Measurements from ENCODE around the gene PTGER1. TPM values are rescaled to one million over a fixed set of nuclear protein-coding genes. Genes with fewer than 3 reads are reported as not detected.

The PTGER1 gene
- total and polyA plus RNA-seq, 2 experiments from 2014 or later = 0.57 TPM; not detected in 1

DNA sequence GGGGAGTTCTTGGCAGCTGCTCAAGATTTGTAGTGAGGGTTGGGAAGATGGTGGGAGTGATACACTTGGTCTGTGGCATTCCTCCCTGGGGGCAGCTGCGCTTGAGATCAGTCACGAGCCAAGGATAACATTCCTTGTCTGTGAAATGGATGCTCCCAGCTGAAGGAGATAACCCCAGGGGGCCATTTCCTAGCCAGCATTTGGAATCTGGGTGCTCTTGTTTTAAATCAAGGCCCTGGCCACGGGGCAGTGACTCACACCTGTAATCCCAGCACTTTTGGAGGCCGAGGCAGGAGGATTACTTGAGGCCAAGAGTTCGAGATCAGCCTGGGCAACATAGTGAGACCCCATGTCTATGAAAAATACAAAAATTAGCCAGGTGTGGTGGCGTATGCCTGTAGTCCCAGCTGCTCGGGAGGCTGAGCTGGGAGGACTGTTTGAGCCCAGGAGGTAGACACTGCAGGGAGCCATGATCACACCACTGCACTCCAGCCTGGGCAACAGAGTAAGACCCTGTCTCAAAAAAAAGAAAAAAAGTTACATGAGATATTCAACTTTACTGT is 37.5 kb downstream of the PTGER1 start:
- H3K4me2 ChIP-seq = no peak overlapping the region
- no peak for TF ChIP-seq EZH2 (IDR thresholded peaks at IDR 0.05; ENCODE audit: low read depth, unreplicated experiment)
- no peak for TF ChIP-seq ZNF331 (CRISPR knock-in tag; IDR thresholded peaks at IDR 0.05; ENCODE audit: low read depth)
- TF ChIP-seq, protein P1, sequence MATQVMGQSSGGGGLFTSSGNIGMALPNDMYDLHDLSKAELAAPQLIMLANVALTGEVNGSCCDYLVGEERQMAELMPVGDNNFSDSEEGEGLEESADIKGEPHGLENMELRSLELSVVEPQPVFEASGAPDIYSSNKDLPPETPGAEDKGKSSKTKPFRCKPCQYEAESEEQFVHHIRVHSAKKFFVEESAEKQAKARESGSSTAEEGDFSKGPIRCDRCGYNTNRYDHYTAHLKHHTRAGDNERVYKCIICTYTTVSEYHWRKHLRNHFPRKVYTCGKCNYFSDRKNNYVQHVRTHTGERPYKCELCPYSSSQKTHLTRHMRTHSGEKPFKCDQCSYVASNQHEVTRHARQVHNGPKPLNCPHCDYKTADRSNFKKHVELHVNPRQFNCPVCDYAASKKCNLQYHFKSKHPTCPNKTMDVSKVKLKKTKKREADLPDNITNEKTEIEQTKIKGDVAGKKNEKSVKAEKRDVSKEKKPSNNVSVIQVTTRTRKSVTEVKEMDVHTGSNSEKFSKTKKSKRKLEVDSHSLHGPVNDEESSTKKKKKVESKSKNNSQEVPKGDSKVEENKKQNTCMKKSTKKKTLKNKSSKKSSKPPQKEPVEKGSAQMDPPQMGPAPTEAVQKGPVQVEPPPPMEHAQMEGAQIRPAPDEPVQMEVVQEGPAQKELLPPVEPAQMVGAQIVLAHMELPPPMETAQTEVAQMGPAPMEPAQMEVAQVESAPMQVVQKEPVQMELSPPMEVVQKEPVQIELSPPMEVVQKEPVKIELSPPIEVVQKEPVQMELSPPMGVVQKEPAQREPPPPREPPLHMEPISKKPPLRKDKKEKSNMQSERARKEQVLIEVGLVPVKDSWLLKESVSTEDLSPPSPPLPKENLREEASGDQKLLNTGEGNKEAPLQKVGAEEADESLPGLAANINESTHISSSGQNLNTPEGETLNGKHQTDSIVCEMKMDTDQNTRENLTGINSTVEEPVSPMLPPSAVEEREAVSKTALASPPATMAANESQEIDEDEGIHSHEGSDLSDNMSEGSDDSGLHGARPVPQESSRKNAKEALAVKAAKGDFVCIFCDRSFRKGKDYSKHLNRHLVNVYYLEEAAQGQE (IDR thresholded peaks at IDR 0.05; ENCODE audit: unreplicated experiment) = no peak
- no peak for TF ChIP-seq POLR2AphosphoS5 (IDR thresholded peaks at IDR 0.05; ENCODE audit: low read depth)
- no peak for TF ChIP-seq EZH2phosphoT487 (IDR thresholded peaks at IDR 0.05; ENCODE audit: unreplicated experiment)
- TF ChIP-seq NANOG (IDR thresholded peaks at IDR 0.05; ENCODE audit: borderline replicate concordance) = no peak
- TF ChIP-seq, protein P2, sequence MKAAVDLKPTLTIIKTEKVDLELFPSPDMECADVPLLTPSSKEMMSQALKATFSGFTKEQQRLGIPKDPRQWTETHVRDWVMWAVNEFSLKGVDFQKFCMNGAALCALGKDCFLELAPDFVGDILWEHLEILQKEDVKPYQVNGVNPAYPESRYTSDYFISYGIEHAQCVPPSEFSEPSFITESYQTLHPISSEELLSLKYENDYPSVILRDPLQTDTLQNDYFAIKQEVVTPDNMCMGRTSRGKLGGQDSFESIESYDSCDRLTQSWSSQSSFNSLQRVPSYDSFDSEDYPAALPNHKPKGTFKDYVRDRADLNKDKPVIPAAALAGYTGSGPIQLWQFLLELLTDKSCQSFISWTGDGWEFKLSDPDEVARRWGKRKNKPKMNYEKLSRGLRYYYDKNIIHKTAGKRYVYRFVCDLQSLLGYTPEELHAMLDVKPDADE (IDR thresholded peaks at IDR 0.05) = no peak
- no peak for TF ChIP-seq ZNF114 (CRISPR knock-in tag; IDR thresholded peaks at IDR 0.05)
- TF ChIP-seq, protein P3, sequence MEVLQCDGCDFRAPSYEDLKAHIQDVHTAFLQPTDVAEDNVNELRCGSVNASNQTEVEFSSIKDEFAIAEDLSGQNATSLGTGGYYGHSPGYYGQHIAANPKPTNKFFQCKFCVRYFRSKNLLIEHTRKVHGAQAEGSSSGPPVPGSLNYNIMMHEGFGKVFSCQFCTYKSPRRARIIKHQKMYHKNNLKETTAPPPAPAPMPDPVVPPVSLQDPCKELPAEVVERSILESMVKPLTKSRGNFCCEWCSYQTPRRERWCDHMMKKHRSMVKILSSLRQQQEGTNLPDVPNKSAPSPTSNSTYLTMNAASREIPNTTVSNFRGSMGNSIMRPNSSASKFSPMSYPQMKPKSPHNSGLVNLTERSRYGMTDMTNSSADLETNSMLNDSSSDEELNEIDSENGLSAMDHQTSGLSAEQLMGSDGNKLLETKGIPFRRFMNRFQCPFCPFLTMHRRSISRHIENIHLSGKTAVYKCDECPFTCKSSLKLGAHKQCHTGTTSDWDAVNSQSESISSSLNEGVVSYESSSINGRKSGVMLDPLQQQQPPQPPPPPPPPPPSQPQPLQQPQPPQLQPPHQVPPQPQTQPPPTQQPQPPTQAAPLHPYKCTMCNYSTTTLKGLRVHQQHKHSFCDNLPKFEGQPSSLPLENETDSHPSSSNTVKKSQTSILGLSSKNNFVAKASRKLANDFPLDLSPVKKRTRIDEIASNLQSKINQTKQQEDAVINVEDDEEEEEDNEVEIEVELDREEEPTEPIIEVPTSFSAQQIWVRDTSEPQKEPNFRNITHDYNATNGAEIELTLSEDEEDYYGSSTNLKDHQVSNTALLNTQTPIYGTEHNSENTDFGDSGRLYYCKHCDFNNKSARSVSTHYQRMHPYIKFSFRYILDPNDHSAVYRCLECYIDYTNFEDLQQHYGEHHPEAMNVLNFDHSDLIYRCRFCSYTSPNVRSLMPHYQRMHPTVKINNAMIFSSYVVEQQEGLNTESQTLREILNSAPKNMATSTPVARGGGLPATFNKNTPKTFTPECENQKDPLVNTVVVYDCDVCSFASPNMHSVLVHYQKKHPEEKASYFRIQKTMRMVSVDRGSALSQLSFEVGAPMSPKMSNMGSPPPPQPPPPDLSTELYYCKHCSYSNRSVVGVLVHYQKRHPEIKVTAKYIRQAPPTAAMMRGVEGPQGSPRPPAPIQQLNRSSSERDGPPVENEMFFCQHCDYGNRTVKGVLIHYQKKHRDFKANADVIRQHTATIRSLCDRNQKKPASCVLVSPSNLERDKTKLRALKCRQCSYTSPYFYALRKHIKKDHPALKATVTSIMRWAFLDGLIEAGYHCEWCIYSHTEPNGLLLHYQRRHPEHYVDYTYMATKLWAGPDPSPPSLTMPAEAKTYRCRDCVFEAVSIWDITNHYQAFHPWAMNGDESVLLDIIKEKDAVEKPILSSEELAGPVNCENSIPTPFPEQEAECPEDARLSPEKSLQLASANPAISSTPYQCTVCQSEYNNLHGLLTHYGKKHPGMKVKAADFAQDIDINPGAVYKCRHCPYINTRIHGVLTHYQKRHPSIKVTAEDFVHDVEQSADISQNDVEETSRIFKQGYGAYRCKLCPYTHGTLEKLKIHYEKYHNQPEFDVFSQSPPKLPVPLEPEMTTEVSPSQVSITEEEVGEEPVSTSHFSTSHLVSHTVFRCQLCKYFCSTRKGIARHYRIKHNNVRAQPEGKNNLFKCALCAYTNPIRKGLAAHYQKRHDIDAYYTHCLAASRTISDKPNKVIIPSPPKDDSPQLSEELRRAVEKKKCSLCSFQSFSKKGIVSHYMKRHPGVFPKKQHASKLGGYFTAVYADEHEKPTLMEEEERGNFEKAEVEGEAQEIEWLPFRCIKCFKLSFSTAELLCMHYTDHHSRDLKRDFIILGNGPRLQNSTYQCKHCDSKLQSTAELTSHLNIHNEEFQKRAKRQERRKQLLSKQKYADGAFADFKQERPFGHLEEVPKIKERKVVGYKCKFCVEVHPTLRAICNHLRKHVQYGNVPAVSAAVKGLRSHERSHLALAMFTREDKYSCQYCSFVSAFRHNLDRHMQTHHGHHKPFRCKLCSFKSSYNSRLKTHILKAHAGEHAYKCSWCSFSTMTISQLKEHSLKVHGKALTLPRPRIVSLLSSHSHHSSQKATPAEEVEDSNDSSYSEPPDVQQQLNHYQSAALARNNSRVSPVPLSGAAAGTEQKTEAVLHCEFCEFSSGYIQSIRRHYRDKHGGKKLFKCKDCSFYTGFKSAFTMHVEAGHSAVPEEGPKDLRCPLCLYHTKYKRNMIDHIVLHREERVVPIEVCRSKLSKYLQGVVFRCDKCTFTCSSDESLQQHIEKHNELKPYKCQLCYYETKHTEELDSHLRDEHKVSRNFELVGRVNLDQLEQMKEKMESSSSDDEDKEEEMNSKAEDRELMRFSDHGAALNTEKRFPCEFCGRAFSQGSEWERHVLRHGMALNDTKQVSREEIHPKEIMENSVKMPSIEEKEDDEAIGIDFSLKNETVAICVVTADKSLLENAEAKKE (CRISPR knock-in tag; IDR thresholded peaks at IDR 0.05) = no peak
- TF ChIP-seq JUNB (IDR thresholded peaks at IDR 0.05; ENCODE audit: unreplicated experiment) = no peak
- TF ChIP-seq, protein P4, sequence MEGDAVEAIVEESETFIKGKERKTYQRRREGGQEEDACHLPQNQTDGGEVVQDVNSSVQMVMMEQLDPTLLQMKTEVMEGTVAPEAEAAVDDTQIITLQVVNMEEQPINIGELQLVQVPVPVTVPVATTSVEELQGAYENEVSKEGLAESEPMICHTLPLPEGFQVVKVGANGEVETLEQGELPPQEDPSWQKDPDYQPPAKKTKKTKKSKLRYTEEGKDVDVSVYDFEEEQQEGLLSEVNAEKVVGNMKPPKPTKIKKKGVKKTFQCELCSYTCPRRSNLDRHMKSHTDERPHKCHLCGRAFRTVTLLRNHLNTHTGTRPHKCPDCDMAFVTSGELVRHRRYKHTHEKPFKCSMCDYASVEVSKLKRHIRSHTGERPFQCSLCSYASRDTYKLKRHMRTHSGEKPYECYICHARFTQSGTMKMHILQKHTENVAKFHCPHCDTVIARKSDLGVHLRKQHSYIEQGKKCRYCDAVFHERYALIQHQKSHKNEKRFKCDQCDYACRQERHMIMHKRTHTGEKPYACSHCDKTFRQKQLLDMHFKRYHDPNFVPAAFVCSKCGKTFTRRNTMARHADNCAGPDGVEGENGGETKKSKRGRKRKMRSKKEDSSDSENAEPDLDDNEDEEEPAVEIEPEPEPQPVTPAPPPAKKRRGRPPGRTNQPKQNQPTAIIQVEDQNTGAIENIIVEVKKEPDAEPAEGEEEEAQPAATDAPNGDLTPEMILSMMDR (conservative IDR thresholded peaks at IDR 0.05; ENCODE audit: low read depth in 2 of 2) = no peak
- no peak for TF ChIP-seq CREB1 (CRISPR knock-in tag; IDR thresholded peaks at IDR 0.05; ENCODE audit: low read depth)
- no peak for TF ChIP-seq STAT1 (IDR thresholded peaks at IDR 0.05; ENCODE audit: unreplicated experiment)
- H3K27me3 ChIP-seq (ENCODE audit: insufficient read depth) = no peaks in the 10 kb centered on the region
- peaks cover 13% of the 10 kb centered on the region; the same call in 2 of the 3 replicates for H3K4me1 Mint-ChIP-seq
- H3K4me1 ChIP-seq (ENCODE audit: insufficient read depth) = peaks cover 7% of the 10 kb centered on the region; the same call in 1 of the 2 replicates
- no peak overlapping the region for H2AFZ ChIP-seq
- no peak for DNase-seq (ENCODE audit: low spot score)
- peaks cover 10% of the 10 kb centered on the region for H4K20me1 ChIP-seq (replicated peaks; ENCODE audit: insufficient read depth)
- ATAC-seq = no peak
- H3K36me3 ChIP-seq (ENCODE audit: insufficient read depth) = no peaks in the 10 kb centered on the region
- H3K4me3 Mint-ChIP-seq = no peak overlapping the region
- no peak overlapping the region for H3K4me3 ChIP-seq
- peaks cover 5% of the 10 kb centered on the region; the same call in 1 of the 2 replicates for H3F3A ChIP-seq (replicated peaks; ENCODE audit: low read depth)
- no peak overlapping the region for H3K27ac Mint-ChIP-seq
- H3K27me3 Mint-ChIP-seq (ENCODE audit: insufficient read depth, low read depth, poor library complexity) = peaks cover 14% of the 10 kb centered on the region
- no peak overlapping the region for H3K27ac ChIP-seq (ENCODE audit: low read depth)
- H3K36me3 Mint-ChIP-seq (ENCODE audit: low read depth) = peaks cover 11% of the 10 kb centered on the region
- no peaks in the 10 kb centered on the region for H3K9me3 Mint-ChIP-seq
- no peaks in the 10 kb centered on the region for H3K9me2 ChIP-seq (ENCODE audit: insufficient read depth)
- H3K79me2 ChIP-seq (replicated peaks; ENCODE audit: insufficient read depth) = peaks cover 54% of the 10 kb centered on the region

All from GM23338 (cell line).